GM21390 (cell line): Measurements from ENCODE around the gene C1S.
"Not testable (repeated sequence)": the region's sequence is repeated elsewhere in the genome, so short reads cannot be mapped to it uniquely, and the experiment has no call there.

ENCODE experiments used
- ATAC-seq: cut with Tn5 transposase; IDR thresholded peaks from one replicate; pipeline ENCODE4 v1.9.1; 2021; ENCODE audit not compliant: unreplicated experiment

The C1S gene

DNA sequence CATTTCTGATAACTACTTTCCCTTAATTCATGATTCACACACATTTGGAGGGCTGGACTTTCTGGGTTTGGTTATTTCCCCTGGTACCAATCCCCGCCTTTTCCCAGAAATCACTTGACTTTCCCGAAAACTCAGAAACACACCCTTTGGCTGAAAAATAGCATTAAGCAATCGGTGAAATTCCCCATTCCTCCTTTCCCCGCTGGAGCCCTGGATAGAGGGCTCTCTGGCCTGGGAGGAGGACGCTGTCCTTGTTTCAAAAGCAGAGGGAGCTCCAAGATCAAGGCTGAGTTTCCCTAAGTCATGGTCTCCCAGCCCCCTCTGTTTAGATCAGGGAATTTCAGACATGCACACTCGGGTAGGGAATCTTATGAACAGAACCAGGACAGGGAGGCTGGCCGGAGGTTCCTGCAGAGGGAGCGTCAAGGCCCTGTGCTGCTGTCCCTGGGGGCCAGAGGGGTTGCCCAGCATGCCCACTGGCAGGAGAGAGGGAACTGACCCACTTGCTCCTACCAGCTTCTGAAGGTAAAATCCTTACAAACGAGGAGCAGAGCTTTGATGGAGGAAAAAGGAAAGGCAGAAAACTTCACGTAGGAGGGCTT is at the start of gene C1S:
TSS of gene C1S (plus strand) at position 366 of the 602 bp plus-strand sequence. CDS start 1,195 bp downstream, outside the sequence.
- ATAC-seq, result no peak

DNA sequence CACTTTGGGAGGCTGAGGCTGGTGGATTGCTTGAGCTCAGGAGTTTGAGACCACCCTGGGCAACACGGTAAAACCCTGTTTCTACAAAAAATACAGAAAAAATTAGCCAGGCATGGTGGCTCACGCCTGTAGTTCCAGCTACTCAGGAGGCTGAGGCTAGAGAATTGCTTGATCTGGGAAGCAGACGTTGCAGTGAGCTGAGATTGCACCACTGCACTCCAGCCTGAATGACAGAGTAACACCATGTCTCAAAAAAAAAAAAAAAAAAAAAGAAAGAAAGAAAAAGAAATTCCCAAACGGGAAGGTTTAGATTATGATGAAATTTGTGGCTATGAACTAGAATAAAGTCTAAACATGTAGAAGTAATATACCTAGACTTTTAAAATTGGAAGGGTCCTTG is 49.1 kb upstream of the C1S start:
- ATAC-seq, result not testable (repeated sequence)

DNA sequence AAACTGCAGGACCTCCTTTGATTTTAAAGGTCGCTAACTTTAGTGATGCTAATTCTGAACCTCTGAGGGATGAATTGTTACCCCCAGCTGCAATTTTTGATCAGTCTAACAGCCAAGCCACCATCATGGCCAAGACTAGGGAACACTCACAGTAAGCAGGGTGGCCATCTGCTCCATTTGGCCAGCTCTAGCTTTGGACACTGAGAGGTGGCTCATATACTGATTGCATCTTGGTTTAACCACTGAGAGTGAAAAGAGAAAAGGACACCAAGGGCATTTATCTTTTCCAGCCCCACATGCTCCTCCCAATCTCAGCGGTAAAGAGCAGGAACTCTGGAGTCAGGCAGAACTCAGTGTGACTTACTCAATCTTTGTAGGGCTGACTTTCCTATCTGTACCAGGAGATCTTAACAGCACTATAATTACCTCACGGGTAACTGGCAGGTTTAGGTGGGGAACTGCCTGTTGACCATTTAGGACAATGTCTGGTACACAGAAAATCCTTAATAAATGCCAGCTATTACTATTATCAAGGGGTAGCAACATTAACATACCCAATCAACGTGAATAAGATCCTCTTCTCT is 48.4 kb upstream of the C1S start:
- ATAC-seq, result no peak

DNA sequence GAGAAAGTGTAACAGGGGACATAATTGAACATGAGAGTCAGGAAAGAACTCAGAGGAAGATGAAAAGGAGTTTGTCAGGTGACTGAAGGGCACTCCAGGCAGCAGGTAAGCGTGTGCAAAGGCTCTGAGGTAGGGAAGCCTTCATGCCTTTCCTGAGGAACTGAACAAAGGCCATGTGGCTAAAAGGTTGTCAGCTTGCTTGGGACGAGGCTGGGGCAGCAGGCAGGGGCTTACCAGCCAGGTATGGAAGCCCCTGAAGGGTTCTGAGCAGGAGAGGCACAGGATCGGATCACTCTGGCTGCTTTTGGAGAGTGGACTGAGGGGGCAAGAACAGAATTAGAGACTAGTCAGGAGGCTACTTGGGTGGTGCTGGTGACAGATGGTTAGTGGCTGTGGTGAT is 47.4 kb upstream of the C1S start:
- no peak for ATAC-seq

DNA sequence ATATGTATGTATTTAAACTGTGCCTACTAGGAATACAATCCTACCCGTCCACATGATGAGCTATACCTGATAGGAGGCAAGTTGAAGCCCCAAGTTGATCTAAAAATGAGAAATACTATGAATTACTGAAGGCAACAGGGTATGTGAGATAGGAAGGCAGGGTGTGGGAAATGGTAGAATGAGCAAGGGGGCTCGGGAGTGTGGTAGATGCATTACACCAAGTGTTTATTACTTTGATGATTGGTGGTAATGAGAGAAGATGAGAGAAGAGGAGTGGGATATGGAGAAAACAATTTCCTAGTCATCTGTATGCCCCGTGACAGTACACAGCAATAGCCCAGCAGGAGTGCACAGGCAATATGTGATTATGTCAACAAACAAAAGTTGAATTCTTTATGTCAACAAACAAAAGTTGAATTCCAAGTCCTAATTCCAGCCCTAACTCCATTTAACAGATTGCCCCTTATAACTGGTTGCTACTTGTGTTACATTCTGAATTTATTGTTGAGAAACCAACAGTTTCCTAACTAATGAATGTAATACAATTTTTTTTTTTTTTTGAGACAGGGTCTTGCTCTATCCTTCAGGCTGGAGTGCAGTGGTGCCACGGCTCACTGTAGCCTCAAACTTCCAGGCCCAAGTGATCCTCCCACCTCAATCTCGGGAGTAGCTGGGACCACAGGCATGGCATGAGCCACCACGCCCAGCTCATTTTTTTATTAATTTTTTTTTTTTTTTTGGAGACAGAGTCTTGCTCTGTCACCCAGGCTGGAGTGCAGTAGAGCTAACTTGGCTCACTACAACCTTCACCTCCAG is 44.8 kb upstream of the C1S start:
- no peak for ATAC-seq

DNA sequence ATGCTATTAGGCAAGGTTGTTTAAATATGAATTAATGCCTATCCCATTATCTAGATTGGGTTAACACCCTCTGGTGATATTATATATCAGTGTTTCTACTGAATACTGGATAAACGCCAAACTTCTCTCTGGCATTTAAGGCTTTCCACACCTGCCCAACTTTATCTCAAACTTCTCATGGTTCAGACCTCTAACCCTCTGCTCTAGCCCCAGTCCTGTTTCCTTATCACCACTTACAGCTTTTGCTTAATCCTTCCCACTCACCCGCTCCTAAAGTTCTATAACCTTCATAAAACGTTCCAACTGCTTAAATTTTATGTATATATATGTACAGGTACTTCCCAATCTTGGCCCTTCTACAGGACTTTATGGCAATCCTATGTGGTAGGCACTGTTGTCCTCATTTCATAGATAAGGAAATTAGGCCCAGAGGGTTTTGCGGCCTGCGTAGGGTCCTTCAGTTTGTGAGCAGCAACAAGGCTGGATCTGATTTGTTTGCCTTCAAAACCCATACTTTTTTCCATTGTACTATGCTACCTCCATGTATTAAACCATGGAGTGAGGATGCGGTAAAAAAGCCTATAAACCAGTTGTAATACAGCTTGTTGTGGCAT is 43.5 kb upstream of the C1S start:
- ATAC-seq, result no peak

DNA sequence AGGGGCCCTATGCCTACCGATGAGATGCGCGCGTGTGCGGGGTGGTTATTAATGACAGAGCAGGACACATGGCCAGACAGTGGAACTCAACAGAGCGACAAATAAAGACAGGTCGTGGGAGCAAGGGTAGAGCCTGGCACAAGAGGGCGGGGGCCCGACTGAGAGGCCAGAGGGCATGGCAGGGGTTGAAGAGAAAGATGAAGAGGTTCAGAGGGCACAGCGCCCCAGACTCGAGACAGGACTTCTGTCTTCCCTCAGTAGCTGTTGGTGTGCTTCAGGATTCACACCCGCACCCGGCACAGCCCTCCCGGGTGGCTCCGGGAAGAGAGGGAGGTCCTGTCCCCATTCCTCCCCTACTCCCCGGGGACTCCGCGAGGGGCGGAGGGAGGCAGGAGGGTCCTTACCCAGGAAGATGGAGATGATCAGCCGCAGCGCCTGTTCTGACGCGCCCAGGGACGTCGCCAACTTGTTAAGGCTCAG is 42.6 kb upstream of the C1S start:
- peak; percentile 26 for ATAC-seq

DNA sequence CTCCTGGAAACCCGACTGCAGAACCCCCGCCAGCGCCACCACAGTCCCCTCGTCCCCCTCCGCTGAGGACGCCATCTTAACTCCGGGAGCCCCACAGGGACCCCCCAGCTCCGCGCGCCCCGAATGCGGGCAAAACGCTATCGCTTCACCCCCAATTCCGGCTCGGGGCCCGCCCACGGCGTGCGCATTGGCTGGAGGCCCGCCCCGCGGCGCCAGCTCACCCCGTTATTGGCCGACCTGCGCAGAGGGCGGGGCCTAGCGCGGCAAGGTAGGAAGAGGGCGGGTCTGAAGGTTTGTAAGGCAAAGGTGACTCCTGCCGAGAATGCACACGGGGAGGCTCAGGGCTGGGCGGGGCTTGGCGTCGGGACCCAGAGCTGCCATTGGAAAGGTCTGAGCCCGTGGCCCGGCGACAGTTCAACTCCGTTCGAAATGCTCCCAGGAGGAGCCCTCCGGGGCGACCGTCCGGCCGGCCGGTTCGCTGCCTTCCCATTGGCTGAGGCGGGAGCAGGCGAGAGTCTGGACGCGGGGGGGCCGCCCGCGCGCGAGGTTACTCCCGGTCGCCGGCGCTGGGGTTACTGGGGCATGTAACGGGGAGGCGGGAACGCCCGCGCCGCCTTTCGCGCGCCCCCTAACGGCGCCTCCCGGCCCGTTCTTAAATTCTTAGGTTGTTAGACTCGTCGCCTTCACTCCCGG is 42.0 kb upstream of the C1S start, which contains the start of gene LPCAT3:
TSS of gene LPCAT3 (minus strand) at position 127 of the 693 bp plus-strand sequence. CDS start at position 75, 52 bp downstream.
- peak; percentile 93 for ATAC-seq

DNA sequence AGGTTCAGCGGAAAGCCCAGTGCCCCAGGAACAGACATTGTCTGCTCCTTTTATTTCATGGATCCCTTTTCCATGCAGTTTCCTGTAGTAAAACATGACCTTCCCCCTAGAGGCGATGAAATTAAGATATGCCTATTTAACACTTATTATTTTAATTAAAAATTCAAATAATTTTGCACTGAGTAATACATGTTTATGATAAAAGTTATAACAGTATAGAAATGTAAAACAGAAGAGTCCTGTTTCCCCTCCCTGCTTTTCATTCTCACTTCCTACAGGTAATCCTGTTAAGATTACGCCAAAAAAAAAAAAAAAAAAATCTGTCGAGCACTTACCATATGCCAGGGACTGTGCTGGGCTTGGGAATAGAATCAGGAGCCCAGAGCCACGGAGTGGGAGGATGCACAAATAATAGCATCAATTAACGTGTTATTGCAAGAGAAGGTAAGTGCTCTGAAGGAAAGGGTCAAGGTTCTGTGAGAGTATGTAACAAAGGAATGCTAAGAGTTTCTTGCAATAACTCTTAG is 41.4 kb upstream of the C1S start:
- no peak for ATAC-seq

DNA sequence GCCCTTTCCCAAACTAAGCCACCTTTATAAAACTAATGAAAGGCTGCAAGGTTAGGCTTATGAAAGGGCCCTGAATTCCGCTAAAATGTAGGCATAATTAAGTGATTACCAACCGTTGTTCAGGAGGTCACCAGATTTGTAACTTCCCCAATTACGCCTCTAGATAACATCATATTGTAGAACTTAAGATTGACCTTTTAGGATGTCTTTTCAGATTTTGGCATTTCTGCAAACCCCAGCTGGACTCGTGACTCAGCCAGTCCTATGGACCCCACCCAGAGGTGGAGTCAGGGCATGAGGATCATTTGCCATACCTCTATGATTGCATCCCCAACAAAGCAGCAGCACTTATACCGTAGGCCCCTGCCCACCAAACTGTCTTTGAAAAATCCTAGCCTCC is 38.6 kb upstream of the C1S start:
- ATAC-seq, result no peak

DNA sequence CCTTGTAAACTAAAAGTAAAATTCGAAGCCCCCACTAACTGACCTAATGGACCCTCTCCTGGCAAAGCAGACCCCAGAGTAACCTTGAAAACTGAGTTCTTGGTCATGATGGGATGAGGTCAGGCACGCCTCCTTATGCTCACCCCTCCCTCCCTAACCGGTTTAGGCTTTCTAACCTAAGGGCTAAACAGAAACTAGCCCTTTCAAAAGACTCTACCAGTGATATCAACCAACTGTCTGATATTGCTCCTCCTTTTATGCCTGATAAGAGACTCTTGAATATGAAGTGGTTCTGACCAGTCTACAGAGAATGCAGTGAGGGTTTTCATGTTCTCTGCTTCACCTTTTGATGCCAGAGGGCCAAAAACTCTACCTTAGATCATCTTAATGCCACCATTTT is 37.4 kb upstream of the C1S start:
- no peak for ATAC-seq

DNA sequence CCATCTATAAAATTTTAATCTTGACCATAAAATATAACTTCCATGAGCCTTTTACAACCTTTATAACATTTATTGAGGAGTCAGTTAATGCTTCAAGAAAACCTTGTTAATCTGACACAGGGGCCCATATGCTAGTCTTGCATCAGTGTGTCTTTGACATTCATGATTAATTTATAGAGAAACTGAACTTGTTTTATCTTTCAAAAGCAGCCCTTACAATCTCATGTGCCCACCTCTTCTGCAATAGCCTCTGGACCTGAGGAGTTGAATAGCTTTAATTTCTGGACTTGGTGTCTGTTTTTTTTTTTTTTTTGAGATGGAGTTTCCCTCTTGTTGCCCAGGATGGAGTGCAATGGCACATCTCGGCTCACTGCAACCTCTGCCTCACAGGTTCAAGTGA is 33.7 kb upstream of the C1S start:
- ATAC-seq, result no peak

DNA sequence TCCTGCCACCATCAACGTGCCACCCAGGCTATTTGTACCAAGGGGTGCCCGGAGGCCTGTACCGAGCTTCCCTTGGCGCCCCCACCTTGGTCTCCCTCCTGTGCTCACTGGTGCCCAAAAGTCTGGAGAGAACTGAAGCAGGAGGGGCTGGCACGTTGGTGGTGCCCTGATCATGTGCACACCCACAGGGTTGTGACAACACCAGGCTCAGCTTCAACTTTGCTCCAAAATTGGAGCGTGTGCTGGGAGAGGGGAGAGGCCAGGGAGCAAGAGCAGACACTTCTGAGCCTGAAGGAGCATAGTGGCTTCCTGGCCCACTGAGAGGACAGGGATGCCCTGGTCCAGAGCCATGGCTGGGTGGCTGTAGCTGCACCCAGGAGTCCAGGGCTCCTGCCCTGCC is 29.2 kb upstream of the C1S start:
- no peak for ATAC-seq

DNA sequence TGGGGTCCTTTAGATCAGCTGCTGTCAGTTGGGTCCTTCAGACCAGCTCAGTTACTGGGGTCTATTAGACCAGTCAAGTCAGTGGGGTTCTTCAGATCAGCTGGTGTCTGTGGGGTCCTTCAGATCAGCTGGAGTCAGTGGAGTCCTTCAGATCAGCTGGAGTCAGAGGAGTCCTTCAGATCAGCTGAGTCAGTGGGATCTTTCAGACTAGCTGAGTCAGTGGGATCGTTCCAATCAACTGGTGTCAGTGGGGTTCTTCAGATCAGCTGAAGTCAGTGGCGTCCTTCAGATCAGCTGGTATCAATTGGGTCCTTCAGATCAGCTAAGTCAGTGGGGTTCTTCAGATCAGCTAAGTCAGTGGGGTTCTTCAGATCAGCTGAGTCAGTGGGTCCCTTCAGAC is 27.5 kb upstream of the C1S start:
- ATAC-seq, result no peak

DNA sequence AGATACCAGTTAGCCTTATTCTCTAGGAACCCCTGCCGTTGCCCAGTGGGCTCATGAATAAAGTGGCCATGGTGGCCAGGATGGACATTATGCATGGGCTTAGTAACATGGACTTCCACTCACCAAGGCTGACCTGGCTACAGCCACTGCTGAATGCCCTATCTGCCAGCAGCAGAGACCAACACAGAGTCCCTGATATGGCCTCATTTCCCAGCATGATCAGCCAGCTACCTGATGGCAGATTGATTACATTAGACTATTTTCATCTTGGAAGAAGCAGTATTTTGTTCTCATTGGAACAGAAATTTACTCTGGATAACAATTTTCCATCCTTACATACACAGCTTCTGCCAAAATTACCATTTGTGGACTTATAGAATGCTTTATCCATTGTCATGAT is 26.1 kb upstream of the C1S start:
- ATAC-seq, result no peak

DNA sequence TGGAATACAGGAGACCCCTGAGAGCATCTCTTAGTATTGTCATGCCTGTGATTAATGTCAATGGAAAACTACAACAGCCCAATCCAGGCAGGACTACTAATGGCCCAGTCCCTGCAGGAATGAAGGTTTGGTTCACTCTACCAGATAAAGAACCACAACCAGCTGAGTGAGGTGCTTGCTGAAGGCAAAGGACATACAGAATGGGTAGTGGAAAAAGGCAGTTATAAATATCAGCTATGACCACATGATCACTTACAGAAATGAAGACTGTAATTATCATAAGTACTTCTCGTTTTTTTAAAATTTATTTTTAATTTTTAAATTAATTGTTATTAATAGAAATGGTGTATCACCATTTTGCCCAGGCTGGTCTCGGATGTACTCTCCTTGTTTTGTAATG is 25.1 kb upstream of the C1S start:
- ATAC-seq, result no peak

DNA sequence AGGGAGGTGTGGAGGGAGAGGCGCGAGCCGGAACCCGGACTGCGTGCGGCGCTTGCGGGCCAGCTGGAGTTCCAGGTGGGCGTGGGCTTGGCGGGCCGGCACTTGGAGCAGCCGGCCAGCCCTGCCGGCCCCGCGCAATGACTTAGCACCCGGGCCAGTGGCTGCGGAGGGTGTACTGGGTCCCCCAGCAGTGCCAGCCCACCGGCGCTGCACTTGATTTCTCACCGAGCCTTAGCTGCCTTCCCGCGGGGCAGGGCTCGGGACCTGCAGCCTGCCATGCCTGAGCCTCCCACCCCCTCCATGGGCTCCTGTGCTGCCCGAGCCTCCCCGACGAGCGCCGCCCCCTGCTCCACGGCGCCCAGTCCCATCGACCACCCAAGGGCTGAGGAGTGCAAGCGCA is 23.1 kb upstream of the C1S start:
- not testable (repeated sequence) for ATAC-seq

DNA sequence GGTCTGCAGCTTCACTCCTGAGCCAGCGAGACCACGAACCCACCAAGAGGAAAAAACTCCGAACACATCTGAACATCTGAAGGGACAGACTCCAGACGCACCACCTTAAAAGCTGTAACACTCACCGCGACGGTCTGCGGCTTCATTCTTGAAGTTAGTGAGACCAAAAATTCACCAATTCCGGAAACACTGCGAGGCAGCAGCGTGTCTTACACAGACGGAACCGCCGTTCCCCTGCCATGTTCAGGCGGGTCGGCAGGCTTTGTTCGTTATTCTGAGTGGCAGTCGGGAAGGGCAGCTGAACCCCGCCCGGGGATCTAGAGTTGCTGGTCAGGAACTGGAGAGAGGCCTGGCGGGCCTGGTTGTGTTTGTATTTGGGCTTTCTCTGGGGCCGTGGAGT is 21.9 kb upstream of the C1S start:
- ATAC-seq, result no peak

DNA sequence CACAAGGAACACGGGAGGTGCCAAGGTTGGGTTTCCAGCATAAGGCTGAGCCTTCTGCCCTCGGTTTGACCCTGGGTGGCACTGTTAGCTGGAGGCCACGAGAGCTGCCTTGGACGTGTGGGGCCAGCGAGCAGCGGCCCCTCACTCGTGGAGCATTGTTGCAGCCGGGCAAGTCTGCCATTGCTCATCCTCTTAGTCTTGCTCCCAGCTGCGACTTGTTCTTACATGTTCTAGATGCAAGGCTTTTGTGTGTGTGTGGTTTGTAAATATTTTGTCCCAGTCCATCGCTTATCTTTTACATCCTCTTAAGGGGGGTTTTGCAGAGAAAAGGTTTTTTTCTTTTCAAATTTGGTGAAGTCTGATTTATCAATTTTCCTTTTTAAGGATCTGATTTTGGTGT is 21.1 kb upstream of the C1S start:
- no peak for ATAC-seq

DNA sequence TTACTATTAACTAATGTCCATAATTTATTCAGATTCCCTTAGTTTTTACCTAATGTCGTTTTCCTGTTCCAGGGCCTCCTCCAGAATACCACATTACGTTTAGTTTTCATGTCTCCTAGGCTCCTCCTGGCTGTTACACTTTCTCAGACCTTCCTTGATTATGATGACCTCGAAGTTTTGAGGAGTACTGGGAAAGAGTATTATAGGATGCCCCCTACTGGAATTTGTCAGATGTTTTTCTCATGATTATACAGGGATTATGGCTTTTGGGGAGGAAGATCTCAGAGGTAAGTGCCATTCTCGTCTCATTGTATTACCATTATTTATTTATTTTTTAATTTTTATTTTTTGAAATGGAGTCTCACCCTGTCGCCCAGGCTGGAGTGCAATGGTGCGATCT is 17.7 kb upstream of the C1S start:
- no peak for ATAC-seq

DNA sequence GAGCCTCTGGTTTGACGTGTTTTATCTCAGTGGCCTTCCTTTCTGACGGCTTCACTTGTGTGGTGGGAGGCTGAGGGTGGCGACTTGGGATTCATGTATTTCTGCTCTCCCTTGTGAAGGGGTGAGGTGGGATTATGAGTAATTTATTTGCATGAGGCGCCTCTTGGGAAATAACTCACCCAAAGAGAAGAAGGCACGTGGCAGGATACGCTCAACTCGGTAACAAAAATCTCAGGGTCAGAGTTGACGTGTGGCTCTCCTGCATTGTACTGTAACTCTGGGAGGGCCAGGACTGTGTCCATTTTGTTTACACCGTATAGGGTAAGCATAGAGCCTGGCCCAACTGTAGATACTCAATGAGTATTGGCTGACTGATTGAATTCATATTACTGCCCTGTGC is 14.6 kb upstream of the C1S start:
- ATAC-seq, result no peak
